ENCODE measurements around the gene RAPGEF2. TPM values are rescaled to one million over a fixed set of nuclear protein-coding genes. Genes with fewer than 3 reads are reported as not detected.

RAPGEF2 gene
- total RNA-seq, 1 experiment from 2014 or later, result 37.1 TPM

GRCh38 chr4:159395693-159396092 is 292.8 kb downstream of the RAPGEF2 start:
- H3K9ac ChIP-seq (ENCODE audit: extremely low read depth, insufficient read length, low read length), result no peak overlapping the region
- no peaks in the 10 kb centered on the region for H3K27me3 ChIP-seq (ENCODE audit: insufficient read depth, low read length)

More at GRCh38 chr4:159395693-159396092, 292.8 kb downstream of the RAPGEF2 start:
- no peak overlapping the region for H2BK15ac ChIP-seq (ENCODE audit: low read depth, low read length)
- H3K4ac ChIP-seq (ENCODE audit: low read depth, low read length), result no peak overlapping the region
- no CpG with 5 or more reads among the region's 2 CpGs for WGBS (ENCODE audit: extremely low coverage, insufficient read length, low lambda C conversion rate)
- H2AK5ac ChIP-seq (ENCODE audit: insufficient read length, low read length), result no peak overlapping the region
- DNase-seq, result no peak
- no peaks in the 10 kb centered on the region for H3K23me2 ChIP-seq (ENCODE audit: insufficient read length, low read depth, low read length, poor library complexity, severe bottlenecking)
- H3K14ac ChIP-seq (ENCODE audit: insufficient read depth, low read length), result no peak overlapping the region
- no peak overlapping the region for H4K5ac ChIP-seq (ENCODE audit: insufficient read length, low read depth, low read length)
- peaks cover 28% of the 10 kb centered on the region for H3K27me3 Mint-ChIP-seq (ENCODE audit: low read depth)
- H3K4me1 Mint-ChIP-seq, result no peaks in the 10 kb centered on the region
- no peaks in the 10 kb centered on the region for H3K4me1 ChIP-seq (ENCODE audit: insufficient read depth, low read length)
- no peaks in the 10 kb centered on the region for H3K9me3 Mint-ChIP-seq
- no peak overlapping the region for H2BK120ac ChIP-seq (ENCODE audit: low read depth, low read length, poor library complexity, severe bottlenecking)
- H3K27ac ChIP-seq (ENCODE audit: insufficient read length, low read depth, low read length), result no peak overlapping the region
- no peaks in the 10 kb centered on the region for H3K79me1 ChIP-seq (ENCODE audit: insufficient read depth, low read depth, low read length, poor library complexity, severe bottlenecking)
- H4K91ac ChIP-seq (ENCODE audit: insufficient read length, low read depth, low read length), result no peak overlapping the region
- no peak overlapping the region for H3K27ac Mint-ChIP-seq
- H4K20me1 ChIP-seq (ENCODE audit: control insufficient read depth, insufficient read depth, insufficient read length), result no peaks in the 10 kb centered on the region
- no peak overlapping the region for H4K8ac ChIP-seq (replicated peaks; ENCODE audit: insufficient read length, low read depth, low read length)
- no peaks in the 10 kb centered on the region for H3K36me3 Mint-ChIP-seq (ENCODE audit: insufficient read depth in 1 of 3, low read depth in 3 of 3)
- no peak overlapping the region for H2BK5ac ChIP-seq (ENCODE audit: insufficient read length, low read length)
- H3K4me2 ChIP-seq (ENCODE audit: insufficient read depth, insufficient read length, low read length), result no peak overlapping the region
- no peak overlapping the region for H3K4me3 Mint-ChIP-seq
- H2BK12ac ChIP-seq (ENCODE audit: insufficient read length, low read depth, low read length), result no peak overlapping the region
- no peak overlapping the region for H3K18ac ChIP-seq (ENCODE audit: insufficient read length, low read depth, low read length)
- no peak overlapping the region for H2BK20ac ChIP-seq (ENCODE audit: low read depth, low read length, poor library complexity, severe bottlenecking)
- no peak overlapping the region for H3K23ac ChIP-seq (ENCODE audit: insufficient read length, low read depth, low read length)
- no peaks in the 10 kb centered on the region for H3K9me3 ChIP-seq (ENCODE audit: control insufficient read depth, low read depth, low read length)
- H3T11ph ChIP-seq (ENCODE audit: low read length), result no peak overlapping the region
- H3K56ac ChIP-seq (ENCODE audit: insufficient read length, low read depth, low read length), result no peak overlapping the region
- H3K79me2 ChIP-seq (ENCODE audit: insufficient read depth, low read length), result no peaks in the 10 kb centered on the region
- H2AFZ ChIP-seq (ENCODE audit: low read length), result no peak overlapping the region
- no peak for TF ChIP-seq CTCF (conservative IDR thresholded peaks at IDR 0.05)
